Stimulated activated CD4-positive, alpha-beta T cell treated with anti-CD3 and anti-CD28 coated beads, TNF-alpha, amount 100 ng/mL, for 4 hours (primary cell): ENCODE measurements around the gene PDE1A.
"Not testable (repeated sequence)": the region's sequence is repeated elsewhere in the genome, so short reads cannot be mapped to it uniquely, and the experiment has no call there.

ENCODE experiments used
- DNase-seq, 3 experiments: peaks; one replicate each; pipeline ENCODE4 v3.0.0-alpha.2; 2020; ENCODE audit warnings: low read depth in 3 of 3

The PDE1A gene

DNA sequence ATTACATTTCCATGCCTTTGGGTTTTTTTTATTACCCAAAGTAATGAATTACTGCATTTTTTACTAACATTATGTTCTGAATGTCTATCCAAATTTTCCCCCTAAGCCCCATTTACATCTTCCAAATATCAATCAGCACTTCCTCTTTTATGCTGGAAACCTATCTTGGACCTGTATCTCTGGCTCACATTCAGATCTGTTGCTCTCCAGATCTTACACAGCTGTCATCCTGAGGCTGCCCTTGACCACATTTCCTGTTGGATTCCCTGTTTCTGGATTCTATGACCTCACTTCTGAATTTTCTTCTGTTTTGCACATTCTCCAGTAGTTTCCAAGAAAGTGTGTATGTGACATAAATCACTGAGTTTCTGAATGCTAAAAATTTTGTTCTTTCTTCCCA is 146.7 kb downstream of the PDE1A start:
- DNase-seq: no peak

DNA sequence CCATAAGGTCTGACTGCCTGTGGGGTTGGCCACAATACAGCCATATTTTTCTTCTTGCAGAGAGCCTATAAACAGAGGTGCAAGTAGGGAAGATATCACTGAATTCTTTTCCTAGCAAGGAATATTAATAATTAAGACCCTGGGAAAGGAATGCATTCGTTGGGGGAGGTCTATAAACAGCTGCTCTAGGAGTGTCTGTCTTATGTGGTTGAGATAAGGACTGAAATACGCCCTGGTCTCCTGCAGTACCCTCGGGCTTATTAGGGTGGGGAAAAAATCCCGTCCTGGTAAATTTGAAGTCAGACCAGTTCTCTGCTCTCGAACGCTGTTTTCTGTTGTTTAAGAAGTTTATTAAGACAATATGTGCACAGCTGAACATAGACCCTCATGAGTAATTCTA is 150.2 kb downstream of the PDE1A start:
- DNase-seq: not testable (repeated sequence)

DNA sequence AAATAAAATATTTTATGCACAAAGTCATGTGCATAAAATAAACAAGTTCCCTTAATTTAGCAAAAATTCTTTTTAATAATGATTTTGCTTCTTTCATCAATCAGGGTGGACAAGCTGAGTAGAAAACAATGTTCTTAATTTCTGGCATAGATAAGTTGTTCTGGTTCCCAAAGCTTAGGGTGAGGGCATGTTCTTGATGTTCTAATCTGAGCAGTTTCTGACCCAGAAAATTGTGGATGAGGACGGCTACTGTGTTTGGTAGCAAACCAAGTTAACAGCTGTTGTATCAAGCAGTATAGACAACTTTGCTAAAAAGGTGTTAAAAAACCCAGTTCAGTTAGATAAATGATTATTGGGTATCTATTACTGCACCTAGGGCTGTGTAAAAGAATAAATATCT is 158.9 kb downstream of the PDE1A start:
- no peak for DNase-seq

DNA sequence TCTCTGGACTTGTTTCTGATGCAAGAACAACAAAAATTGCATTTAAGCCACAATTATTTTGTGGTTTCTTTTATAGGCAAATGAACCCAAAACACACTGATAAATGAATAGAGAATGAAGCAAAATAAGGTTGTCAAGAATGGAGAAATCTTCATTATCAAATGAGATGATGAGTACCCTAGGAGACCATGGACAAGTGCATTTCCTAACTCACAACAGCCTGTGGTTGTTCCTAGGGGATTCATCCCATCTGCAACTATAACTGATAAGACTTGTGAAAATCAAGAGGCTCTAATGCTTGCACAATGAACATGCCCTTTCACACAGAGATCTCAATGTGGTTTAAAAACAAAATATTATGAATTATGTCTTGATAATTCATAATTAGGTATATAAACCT is 159.9 kb downstream of the PDE1A start:
- no peak for DNase-seq

DNA sequence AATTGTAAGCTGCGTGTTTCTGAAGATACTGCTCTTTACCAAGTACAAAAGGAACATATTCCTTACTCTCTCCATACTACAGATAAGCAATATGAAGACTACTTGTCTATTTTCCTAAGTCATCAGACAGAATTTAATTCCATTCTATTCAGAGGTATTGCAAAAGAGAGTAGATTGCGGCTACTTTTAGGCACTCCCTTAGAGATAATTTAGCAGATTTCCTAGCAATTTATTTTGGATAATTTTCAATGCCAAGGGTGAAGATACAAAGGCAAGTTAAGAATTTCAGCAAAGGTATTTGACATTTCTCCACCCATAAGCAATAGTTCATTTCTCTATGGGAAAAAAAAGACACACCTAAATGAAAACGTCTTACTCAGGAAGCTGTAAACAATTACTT is 161.1 kb downstream of the PDE1A start:
- no peak for DNase-seq

DNA sequence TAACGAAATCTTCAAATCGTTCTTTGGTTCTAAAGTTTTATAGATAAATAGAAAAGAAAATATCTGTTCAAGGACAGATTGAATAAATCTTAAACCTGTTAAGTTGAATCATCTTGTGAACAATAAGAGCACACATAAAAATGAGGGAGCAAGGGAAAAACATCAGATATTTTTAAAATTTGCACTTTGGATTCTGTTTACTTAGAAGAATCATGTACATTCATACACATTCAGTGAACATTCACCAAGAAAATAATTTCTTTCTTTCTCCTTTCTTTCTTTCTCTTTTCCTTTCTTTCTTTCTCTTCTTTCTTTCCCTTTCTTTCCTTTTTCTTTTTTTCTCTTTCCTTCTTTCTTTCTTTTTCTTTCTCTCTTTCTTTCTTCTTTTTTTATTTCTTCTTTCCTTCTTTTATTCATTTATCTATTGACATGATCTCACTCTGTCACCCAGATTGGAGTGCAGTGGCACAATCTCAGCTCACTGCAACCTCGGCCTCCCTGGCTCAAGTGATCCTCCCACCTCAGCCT is 164.9 kb downstream of the PDE1A start:
- DNase-seq: no peak

DNA sequence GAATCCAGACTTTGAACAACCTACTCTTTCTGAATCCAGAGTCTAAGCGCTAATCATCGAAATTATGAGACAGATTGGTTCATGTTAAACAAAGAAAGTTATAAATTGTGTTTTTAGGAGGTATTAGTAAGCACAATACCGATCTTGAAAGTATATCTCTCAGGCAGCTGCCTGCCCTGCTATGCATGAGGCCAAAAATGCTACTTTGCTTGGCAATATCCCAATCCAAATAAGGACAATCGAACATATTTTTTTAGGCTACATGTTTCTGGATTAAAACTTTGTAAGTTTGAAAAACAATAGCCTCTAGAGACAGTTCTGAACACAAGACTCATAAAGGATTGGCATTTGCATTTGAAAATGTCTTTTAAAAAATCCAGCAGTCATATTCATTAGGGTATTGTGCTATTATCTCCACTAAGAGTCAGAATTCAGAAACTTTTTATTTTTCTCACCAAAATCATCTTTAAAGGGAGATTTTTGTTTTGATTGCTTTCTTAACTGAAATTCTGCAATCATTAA is 167.1 kb downstream of the PDE1A start:
- DNase-seq: no peak

DNA sequence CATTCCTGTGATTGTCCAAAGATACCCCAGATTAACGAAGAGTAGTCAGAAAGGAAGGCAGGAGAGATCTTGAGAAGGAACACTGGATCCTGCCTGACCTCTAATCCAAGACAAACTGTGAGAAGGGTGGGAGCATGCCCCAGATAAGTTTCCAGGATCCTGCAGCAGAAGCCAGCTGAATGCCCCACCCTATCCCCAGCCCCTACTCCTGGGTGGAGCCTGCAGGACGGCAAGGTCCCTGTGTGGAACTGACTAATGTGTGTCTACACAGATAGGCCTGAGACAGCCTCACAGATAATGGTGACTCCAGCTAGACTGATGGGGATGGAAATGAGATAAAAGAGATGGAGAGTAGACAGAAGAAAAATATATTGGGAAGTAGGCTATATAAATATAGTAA is 174.3 kb downstream of the PDE1A start:
- DNase-seq: no peak

DNA sequence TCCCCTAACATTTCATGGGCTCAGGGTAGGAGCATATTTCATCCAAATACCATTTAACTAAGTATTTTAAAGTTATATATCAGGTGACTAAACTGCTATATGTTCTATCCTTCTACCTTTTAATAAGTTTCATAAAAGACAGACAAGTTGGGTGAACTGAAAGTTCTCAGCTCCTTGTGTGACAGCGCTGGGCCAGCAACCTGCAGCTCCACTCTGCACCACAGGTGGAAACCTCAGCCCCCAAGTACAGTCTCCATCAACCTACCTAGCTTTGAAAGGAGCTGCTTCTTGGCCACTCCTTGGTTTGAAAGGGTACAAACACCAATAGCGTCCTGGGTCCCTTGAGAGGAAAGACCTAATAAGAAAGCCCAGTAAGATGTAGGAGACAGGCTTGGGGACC is 177.9 kb downstream of the PDE1A start:
- no peak for DNase-seq

DNA sequence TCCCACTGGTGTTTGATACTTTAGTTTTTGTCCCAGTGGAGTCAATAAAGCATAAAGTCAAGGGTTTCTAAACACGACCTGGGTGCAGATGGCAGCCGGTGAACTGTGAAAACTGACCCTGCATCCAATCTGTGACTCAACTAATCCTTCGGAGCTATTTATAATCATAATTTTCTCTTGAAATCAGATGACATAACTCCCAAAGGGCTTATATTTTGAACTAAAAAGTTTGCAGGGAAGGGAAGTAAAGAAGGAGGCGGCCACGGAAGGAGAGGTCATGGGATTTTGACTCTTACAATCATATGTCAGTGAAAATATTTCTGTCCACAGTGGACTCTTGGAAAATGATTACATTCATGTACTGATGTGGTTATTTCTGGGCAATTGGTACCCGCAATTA is 178.5 kb downstream of the PDE1A start:
- DNase-seq: no peak

DNA sequence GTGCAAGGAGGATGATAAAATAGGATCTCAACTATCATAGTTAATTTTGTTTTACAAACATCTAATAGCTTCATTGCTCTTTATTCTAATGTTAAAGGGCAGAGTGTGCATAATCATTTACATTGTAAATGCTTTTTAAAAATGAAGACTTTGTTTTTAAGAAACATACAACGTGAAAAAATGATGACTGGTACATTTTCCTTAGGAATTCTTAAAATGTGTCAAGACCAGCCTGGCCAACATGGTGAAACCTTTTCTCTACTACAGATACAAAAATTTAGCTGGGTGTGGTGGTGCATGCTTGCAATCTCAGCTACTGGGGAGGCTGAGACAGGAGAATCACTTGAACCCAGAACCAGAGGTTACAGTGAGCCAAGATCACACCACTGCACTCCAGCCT is 179.0 kb downstream of the PDE1A start:
- DNase-seq: no peak

DNA sequence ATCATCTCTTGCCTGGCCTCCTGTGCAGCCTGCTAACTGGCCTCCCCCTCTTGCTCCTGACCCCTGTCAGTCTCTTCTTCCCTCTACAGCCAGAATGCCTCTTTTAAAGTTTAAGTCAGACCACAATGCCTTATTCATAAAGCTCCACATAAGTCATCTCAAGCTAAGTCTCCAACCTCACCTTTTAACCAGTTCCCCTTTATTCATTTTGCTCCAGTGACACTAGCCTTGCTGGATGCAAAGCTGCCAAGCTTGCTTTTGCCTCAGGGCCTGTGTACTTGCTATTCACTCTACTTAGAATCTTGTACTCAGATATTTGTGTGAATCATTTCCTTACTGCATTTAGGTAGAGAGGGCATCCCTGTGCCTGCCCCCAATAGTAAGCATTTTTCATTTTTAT is 180.9 kb downstream of the PDE1A start:
- DNase-seq: no peak

DNA sequence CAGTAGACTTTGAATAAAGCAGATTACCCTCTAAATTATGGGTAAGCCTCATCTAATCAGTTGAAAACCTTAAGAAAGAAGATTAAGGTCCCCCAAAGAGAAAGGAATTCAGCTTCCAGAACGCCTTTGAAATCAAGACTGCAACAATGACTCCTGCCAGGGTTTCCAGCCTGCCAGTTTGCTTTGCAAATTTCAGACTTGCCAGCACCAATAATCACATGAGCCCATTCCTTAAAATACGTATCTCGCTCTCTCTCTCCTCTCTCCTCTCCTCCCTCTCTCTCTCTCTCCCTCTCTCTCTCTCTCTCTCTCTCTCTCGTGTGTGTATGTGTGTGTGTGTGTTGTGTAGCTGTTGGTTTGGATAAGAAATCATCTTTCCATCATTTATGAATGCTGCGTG is 184.2 kb downstream of the PDE1A start:
- no peak for DNase-seq

DNA sequence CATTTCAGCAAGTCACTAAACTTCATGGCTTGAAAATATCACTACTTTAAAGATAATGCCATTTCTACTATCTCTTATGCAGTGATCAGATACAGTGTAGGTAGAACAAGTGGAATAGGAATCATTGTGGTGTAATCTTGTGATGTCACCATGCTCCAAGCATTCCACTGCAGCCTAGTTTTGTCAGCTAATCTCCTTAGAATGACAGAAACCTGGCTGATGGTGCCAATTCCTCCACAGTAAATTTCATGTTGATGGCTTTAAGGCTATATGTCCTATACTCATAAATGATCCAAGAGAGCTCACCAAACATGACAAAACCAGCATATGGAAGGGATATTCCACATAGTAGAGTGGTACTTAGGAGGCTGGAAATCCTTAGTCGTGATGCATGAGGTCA is 184.9 kb downstream of the PDE1A start:
- no peak for DNase-seq

DNA sequence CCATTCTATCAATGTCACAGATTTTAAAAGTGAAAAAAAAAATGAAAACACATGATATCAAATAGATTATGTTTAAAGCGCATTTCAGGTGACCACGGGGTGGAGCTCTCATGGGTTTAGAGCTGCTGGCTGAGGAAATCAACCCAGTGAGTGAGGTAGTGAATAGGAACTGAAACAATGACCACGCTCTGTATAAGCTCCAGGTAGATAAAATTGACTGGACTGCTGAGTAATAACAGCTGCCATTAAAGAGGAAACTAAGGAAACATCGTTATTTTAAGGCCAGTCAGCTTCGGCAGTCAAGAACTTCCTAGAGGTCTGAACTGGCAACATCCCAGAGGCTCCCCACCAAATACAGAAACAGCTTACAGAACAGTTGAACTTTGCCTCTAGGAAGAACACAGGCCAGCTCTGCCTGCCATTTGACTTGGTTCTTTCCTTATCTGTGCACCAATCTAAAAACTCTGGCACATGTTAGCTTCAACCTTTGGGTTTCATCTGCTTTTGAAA is 185.9 kb downstream of the PDE1A start:
- DNase-seq: no peak

DNA sequence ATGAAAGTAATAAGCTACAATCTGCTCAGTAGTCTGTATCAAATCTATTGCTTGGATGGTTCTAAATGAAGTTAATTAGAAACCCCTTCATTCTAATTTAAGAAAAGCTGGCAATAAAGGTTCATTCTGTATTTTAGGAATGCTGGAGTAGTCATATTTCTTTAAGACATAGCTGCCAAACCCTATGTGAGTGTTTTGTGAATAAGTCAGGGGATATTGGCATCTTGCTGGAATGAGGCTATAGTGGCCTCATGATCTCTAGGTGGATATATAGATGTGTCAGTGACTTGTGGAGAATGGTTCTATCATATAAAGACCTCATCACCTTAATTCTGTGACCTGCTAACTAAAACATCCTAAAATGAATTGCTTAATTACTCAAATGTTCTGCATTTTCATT is 196.3 kb downstream of the PDE1A start:
- no peak for DNase-seq

DNA sequence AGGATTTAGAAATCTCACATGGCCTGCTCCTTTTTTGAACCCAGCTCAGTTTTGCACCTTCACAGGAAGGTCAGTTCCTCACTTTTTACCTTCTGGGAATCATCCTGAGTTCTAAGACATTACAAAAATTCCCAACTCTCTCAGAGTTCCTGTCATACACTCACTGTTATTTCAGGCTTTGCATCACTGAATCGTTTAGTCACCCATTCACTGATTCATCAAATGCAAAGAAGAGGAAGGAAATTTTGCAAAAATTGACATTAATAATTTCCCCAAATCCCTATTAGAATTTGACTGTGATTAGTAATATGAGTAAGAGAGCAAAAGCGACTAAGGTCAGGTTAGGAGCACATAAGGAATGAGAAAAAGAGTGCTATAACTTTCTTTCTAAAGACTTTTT is 197.5 kb downstream of the PDE1A start:
- DNase-seq: no peak

DNA sequence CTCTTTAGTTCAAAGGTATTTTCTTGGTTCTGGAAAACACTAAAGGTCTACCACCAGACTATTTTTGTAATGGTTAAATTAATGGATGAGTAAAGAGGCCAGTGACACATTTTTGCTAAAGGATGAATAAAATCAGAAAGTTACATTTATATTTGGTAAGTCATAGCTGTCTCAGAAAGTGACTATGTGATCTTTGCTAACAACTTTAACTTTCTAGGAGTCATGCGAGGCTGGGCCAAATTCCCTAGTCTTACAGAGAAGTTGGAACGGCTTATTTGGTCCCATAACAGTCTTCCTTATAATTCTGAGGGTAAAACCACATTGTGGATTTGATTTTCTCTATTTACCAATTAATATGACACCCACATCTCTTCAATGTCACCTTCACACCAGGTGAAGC is 198.1 kb downstream of the PDE1A start:
- no peak for DNase-seq

DNA sequence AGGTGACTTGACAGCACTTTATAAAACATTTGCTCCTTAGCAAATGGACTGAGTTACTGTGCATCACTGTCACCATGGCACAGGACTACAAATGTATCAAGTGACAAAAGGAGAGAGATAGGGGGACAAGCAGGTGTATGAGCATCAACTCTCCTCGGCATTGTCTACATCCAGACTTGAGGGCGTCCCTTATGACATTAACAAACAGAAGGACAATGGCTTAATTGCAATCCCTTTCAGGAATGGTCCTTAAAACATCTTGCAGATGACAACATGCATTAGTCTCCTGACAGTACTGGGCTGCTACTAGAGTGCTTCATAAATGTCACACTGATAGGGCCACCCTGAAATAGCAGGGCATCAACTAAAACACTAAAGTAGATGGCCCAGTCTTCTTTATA is 198.8 kb downstream of the PDE1A start:
- no peak for DNase-seq

DNA sequence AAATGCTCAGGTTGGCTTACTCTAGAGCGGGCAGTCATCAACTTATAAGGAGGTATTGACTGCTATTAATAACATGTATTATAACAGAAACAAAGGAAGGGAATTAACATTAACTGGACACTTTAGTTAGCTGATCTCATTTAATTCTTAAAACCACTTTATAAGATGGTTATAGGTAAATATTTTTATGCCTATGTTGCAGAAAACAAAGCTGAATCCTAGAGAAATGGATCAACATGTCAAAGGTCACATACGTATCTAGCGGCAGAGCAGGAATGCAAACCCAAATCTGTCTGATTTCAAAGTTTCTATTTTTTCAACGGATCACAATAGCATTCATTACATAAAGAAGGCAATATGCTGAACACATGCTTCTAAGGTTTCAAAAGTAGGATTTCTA is 200.0 kb downstream of the PDE1A start:
- no peak for DNase-seq

DNA sequence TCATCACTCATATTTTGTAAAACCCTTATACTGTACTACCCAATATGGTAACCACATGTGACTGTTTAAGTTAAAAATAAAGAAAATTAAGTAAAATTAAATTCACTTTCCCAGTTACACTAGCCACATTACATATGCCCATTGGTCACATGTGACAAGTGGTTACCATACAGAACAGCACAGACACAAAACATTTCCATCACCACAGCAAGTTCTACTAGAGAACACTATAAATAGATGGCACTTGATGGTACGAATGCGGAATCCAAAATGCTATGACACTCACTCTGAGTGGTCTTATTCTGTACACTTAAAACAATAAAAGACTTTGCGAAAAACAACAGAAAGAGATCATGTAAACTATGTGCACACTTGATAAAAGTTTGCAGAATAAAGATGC is 202.2 kb downstream of the PDE1A start:
- DNase-seq: no peak

DNA sequence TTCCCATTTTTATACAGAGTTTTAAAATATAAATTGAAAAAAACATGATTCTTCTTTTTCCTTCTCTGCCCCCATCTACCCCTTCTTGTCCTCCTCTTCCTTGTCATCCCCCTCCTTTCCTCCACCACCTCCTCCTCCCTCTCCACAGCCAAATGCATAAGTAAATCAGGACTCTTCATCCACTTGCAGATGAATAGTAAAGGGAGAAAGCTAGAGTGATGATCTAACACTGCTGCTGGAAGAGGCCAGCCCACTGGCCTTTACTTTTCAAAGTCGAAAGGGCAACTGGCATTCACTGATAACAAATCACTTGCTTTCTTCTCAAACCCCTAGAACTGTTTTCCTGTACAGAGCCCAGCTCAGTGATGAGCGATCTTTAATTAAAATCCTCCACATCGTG is 205.8 kb downstream of the PDE1A start:
- no peak for DNase-seq

DNA sequence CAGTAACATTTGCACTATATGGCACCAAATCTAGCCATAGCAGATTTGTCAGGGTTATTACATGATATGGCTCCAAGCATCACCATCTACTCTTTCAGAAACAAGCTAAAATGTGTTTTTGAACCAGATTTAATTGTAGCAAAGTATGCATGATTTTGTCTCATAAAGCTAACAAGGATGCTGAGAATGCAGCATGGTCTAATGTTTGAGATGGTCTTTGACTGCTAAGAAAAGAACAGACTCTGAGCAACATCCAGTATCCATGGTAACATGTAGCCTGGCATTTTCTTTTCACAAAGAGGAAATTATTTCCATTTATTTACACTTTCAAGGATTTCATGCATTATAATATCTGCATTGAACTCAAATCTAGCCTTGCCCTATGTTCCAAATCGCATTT is 206.5 kb downstream of the PDE1A start:
- DNase-seq: no peak

DNA sequence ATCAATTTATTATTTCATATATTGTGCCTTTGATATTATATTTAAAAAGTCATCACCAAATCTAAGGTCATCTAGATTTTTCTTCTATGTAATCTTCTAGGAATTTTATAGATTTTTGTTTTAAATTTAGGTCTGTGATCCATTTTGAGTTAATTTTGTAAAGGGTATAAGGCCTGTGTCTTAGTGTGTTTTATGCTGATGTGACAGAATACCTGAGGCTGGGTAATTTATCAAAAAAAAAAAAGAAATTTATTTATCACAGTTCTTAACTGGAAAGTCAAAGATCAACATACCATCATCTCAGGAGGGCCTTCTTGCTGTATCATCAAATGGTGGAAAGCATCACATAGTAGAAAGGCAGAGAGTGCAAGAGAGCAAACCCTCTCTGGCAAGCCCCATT is 216.2 kb downstream of the PDE1A start:
- DNase-seq: no peak
